ENCODE measurements around the gene SYNPO2. TPM values are rescaled to one million over a fixed set of nuclear protein-coding genes. Genes with fewer than 3 reads are reported as not detected.

The SYNPO2 gene
- total and polyA plus RNA-seq, 10 of the 15 experiments (the other 5 are each of a cell fraction or from before 2014, with no cell fraction given): 0.04 to 0.34 (median 0.28) TPM

DNA sequence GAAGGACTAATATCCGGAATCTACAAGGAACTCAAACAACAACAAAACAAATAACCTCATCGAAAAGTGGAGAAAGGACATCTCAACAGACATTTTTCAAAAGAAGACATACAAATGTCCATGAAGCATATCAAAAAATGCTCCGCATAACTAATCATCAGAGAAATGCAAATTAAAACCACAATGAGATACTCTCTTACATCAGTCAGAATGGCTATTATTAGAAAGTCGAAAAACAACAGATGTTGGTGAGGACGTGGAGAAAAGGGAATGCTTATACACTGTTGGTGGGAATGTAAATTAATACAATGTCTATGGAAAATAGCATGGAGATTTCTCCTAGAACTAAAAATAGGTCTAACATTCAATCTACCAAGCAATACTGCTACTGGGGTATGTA is 195.9 kb downstream of the SYNPO2 start:
- Histone ChIP-seq H3K79me2 (ENCODE audit: control insufficient read depth, insufficient read depth, low read length) (no peaks in the 10 kb centered on the region), H4K20me1 (ENCODE audit: control insufficient read depth, insufficient read depth) (no peaks in the 10 kb centered on the region), H2AFZ (ENCODE audit: control insufficient read depth, low read depth, low read length) (no peak overlapping the region), H3K4me1 (ENCODE audit: control insufficient read depth, insufficient read depth, low read length) (no peaks in the 10 kb centered on the region), H3K9me3 (replicated peaks; ENCODE audit: control insufficient read depth, insufficient read depth, low read length) (no peaks in the 10 kb centered on the region), H3K4me3 (no peak overlapping the region), H3K36me3 (ENCODE audit: control insufficient read depth in 2 of 2, insufficient read depth in 2 of 2, low read length in 1 of 2) (no peaks in the 10 kb centered on the region), H3K4me2 (ENCODE audit: control insufficient read depth, insufficient read depth) (no peak overlapping the region), H3K27me3 (replicated peaks in 1 of 2; ENCODE audit: control insufficient read depth in 2 of 2, insufficient read depth in 2 of 2, low read length in 1 of 2) (peaks cover 0 to 2% of the 10 kb centered on the region in 2 experiments; a peak in 1 of 4 replicates), H3K27ac (ENCODE audit: control insufficient read depth, insufficient read depth) (no peak overlapping the region), H3K9ac (ENCODE audit: control insufficient read depth, insufficient read depth, low read length) (no peak overlapping the region)
- no peak for ATAC-seq
- ChIA-PET SMC1A (ENCODE audit: uncharacterized antibody, unreplicated experiment) (no interaction called here), CTCF (no interaction called here), RAD21 (ENCODE audit: unreplicated experiment) (no interaction called here), POLR2A (no interaction called here)
- WGBS (ENCODE audit: insufficient coverage, insufficient replicate concordance, low lambda C conversion rate, missing lambda C conversion rate): 12% methylated on average over 5 of the region's 5 CpGs
- FAIRE-seq: no peak
- DNase-seq (ENCODE audit: low read depth, low spot score): no peak
- BruUV-seq (replicated peaks): no TSS peak
- intact Hi-C loops (cut with micrococcal nuclease; ENCODE audit: unreplicated experiment): no loop called here
- in situ Hi-C loops (cut with MboI): no loop called here
- TF ChIP-seq, protein P1, sequence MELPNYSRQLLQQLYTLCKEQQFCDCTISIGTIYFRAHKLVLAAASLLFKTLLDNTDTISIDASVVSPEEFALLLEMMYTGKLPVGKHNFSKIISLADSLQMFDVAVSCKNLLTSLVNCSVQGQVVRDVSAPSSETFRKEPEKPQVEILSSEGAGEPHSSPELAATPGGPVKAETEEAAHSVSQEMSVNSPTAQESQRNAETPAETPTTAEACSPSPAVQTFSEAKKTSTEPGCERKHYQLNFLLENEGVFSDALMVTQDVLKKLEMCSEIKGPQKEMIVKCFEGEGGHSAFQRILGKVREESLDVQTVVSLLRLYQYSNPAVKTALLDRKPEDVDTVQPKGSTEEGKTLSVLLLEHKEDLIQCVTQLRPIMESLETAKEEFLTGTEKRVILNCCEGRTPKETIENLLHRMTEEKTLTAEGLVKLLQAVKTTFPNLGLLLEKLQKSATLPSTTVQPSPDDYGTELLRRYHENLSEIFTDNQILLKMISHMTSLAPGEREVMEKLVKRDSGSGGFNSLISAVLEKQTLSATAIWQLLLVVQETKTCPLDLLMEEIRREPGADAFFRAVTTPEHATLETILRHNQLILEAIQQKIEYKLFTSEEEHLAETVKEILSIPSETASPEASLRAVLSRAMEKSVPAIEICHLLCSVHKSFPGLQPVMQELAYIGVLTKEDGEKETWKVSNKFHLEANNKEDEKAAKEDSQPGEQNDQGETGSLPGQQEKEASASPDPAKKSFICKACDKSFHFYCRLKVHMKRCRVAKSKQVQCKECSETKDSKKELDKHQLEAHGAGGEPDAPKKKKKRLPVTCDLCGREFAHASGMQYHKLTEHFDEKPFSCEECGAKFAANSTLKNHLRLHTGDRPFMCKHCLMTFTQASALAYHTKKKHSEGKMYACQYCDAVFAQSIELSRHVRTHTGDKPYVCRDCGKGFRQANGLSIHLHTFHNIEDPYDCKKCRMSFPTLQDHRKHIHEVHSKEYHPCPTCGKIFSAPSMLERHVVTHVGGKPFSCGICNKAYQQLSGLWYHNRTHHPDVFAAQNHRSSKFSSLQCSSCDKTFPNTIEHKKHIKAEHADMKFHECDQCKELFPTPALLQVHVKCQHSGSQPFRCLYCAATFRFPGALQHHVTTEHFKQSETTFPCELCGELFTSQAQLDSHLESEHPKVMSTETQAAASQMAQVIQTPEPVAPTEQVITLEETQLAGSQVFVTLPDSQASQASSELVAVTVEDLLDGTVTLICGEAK (IDR thresholded peaks at IDR 0.05; ENCODE audit: borderline replicate concordance): no peak
- no peak for TF ChIP-seq HDAC6 (IDR thresholded peaks at IDR 0.05; ENCODE audit: unreplicated experiment)
- TF ChIP-seq MEF2A (IDR thresholded peaks at IDR 0.05; ENCODE audit: insufficient read depth, low read depth, low read length): no peak
- TF ChIP-seq DPF2 (IDR thresholded peaks at IDR 0.05): no peak
- no peak for TF ChIP-seq IKZF1 (conservative IDR thresholded peaks at IDR 0.05)
- TF ChIP-seq ZNF24 (IDR thresholded peaks at IDR 0.05): no peak
- no peak for TF ChIP-seq SMAD1 (IDR thresholded peaks at IDR 0.05; ENCODE audit: low read depth, partially characterized antibody)
- TF ChIP-seq ATF7 (IDR thresholded peaks at IDR 0.05; ENCODE audit: low read depth): no peak
- no peak for TF ChIP-seq NR2F1 (conservative IDR thresholded peaks at IDR 0.05)
- no peak for TF ChIP-seq EP300 (IDR thresholded peaks at IDR 0.05; ENCODE audit: borderline replicate concordance in 1 of 2, control insufficient read depth in 1 of 2, low read depth in 2 of 2, low read length in 2 of 2)
- TF ChIP-seq SIN3A (IDR thresholded peaks at IDR 0.05; ENCODE audit: low read depth, low read length): no peak
- TF ChIP-seq, protein P2, sequence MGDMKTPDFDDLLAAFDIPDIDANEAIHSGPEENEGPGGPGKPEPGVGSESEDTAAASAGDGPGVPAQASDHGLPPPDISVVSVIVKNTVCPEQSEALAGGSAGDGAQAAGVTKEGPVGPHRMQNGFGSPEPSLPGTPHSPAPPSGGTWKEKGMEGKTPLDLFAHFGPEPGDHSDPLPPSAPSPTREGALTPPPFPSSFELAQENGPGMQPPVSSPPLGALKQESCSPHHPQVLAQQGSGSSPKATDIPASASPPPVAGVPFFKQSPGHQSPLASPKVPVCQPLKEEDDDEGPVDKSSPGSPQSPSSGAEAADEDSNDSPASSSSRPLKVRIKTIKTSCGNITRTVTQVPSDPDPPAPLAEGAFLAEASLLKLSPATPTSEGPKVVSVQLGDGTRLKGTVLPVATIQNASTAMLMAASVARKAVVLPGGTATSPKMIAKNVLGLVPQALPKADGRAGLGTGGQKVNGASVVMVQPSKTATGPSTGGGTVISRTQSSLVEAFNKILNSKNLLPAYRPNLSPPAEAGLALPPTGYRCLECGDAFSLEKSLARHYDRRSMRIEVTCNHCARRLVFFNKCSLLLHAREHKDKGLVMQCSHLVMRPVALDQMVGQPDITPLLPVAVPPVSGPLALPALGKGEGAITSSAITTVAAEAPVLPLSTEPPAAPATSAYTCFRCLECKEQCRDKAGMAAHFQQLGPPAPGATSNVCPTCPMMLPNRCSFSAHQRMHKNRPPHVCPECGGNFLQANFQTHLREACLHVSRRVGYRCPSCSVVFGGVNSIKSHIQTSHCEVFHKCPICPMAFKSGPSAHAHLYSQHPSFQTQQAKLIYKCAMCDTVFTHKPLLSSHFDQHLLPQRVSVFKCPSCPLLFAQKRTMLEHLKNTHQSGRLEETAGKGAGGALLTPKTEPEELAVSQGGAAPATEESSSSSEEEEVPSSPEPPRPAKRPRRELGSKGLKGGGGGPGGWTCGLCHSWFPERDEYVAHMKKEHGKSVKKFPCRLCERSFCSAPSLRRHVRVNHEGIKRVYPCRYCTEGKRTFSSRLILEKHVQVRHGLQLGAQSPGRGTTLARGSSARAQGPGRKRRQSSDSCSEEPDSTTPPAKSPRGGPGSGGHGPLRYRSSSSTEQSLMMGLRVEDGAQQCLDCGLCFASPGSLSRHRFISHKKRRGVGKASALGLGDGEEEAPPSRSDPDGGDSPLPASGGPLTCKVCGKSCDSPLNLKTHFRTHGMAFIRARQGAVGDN (IDR thresholded peaks at IDR 0.05): no peak
- TF ChIP-seq, protein P3, sequence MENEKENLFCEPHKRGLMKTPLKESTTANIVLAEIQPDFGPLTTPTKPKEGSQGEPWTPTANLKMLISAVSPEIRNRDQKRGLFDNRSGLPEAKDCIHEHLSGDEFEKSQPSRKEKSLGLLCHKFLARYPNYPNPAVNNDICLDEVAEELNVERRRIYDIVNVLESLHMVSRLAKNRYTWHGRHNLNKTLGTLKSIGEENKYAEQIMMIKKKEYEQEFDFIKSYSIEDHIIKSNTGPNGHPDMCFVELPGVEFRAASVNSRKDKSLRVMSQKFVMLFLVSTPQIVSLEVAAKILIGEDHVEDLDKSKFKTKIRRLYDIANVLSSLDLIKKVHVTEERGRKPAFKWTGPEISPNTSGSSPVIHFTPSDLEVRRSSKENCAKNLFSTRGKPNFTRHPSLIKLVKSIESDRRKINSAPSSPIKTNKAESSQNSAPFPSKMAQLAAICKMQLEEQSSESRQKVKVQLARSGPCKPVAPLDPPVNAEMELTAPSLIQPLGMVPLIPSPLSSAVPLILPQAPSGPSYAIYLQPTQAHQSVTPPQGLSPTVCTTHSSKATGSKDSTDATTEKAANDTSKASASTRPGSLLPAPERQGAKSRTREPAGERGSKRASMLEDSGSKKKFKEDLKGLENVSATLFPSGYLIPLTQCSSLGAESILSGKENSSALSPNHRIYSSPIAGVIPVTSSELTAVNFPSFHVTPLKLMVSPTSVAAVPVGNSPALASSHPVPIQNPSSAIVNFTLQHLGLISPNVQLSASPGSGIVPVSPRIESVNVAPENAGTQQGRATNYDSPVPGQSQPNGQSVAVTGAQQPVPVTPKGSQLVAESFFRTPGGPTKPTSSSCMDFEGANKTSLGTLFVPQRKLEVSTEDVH (IDR thresholded peaks at IDR 0.05; ENCODE audit: low read depth, partially characterized antibody): no peak
- no peak for TF ChIP-seq NFIC (IDR thresholded peaks at IDR 0.05; ENCODE audit: low read depth, low read length)

Measured in GM12878 (cell line).